ENCODE results near the gene SNED1.

Gene SNED1

DNA sequence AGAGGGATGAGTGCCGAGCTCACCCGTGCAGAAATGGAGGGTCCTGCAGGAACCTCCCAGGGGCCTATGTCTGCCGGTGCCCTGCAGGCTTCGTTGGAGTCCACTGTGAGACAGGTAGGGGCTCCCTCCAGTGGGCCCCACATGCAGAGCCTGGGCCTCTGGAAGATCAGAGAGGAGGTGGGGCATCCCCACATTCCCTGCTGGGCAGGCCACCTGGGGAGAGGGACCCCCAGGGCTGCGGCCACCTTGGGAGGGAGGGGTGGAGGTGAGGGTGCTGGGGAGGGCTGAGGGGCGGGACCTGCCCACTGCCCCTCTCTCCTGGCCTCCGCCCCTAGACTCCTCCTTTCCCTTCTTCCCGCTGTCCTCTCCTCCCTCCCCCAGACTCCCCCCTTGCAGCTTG lies 65.2 kb downstream of the SNED1 start:
- peak; percentile 67 for ATAC-seq
- no peaks in the 10 kb centered on the region for H3K27me3 Mint-ChIP-seq
- no peaks in the 10 kb centered on the region for H3K9me3 Mint-ChIP-seq
- H3K4me3 Mint-ChIP-seq: peak overlapping the region; percentile 57
- peaks cover 12% of the 10 kb centered on the region for H3K4me1 Mint-ChIP-seq
- peak overlapping the region; percentile 12 for H3K27ac Mint-ChIP-seq
- H3K36me3 Mint-ChIP-seq: peaks cover 11% of the 10 kb centered on the region

DNA sequence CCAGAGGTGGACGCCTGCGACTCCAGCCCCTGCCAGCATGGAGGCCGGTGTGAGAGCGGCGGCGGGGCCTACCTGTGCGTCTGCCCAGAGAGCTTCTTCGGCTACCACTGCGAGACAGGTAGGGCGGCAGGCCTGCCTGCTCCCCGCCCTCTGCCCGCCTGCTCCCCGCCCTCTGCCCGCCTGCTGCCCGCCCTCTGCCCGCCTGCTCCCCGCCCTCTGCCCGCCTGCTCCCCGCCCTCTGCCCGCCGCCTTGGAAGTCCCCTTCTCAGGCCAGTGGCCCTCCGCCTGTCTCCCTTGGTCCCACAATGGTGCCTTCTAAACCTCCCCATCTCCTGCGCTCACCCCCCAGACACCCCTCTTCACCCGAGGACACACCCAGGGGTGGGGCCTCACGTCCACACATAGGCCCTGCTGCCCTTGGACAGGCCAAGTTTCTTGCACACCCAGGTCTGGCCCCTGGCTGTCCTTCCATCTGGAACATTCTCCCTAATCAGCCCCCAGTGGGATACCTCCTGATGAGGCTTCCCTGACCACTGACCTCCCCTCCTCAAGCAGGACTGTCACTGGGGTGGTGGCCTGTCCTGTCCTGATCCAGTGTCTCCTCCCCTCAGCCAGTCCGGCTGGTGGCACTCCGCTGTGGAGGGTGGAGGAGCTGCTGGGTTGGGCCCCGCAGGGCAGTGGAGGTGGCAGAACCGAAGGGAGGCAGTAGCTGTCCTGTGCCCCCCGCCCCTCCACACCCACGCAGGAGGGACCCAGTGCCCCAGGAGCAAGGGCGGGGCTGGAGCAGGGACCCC lies 65.8 kb downstream of the SNED1 start:
- peak; percentile 76 for ATAC-seq
- peaks cover 12% of the 10 kb centered on the region for H3K4me1 Mint-ChIP-seq
- peak overlapping the region; percentile 57 for H3K4me3 Mint-ChIP-seq
- H3K9me3 Mint-ChIP-seq: no peaks in the 10 kb centered on the region
- no peaks in the 10 kb centered on the region for H3K27me3 Mint-ChIP-seq
- H3K27ac Mint-ChIP-seq: peak overlapping the region; percentile 12
- H3K36me3 Mint-ChIP-seq: peaks cover 11% of the 10 kb centered on the region

DNA sequence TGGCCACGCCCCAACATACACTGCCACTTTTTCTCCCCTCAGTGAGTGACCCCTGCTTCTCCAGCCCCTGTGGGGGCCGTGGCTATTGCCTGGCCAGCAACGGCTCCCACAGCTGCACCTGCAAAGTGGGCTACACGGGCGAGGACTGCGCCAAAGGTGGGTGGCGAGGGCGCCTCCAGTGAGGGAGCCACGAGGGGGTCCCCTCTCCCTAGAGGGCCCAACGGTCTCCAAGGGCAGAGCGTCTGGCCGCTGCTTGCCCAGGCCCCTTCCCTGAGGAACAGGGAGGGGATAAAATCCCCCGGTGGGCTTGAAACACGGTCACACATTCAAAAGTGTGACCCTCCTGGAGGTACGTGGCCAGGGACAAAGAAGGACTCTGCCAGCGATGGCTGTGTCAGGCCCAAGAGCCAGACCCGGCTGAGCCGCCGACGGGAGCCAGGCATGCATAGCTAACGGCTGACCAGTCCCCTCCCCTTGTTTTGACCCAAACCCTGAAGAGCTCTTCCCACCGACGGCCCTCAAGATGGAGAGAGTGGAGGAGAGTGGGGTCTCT lies 66.5 kb downstream of the SNED1 start:
- peaks cover 12% of the 10 kb centered on the region for H3K4me1 Mint-ChIP-seq
- no peaks in the 10 kb centered on the region for H3K9me3 Mint-ChIP-seq
- H3K36me3 Mint-ChIP-seq: peaks cover 11% of the 10 kb centered on the region
- no peak overlapping the region for H3K4me3 Mint-ChIP-seq
- no peak overlapping the region for H3K27ac Mint-ChIP-seq
- no peak for ATAC-seq
- H3K27me3 Mint-ChIP-seq: no peaks in the 10 kb centered on the region

DNA sequence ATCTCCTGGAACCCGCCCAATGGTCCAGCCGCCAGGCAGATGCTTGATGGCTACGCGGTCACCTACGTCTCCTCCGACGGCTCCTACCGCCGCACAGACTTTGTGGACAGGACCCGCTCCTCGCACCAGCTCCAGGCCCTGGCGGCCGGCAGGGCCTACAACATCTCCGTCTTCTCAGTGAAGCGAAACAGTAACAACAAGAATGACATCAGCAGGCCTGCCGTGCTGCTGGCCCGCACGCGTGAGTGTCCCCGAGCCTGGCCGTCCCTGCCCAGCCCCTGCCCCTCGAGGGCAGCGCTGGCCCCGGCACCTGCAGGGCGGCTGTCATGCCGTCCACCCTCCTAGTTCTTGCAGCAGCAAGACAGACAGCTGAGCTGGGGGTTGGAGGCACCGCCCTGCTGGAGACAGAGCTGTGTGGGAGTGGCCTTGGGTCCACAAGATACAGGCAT lies 67.0 kb downstream of the SNED1 start:
- Mint-ChIP-seq H3K36me3 (peaks cover 14% of the 10 kb centered on the region), H3K4me3 (no peak overlapping the region), H3K9me3 (no peaks in the 10 kb centered on the region), H3K4me1 (peaks cover 14% of the 10 kb centered on the region), H3K27me3 (no peaks in the 10 kb centered on the region), H3K27ac (no peak overlapping the region)
- no peak for ATAC-seq

DNA sequence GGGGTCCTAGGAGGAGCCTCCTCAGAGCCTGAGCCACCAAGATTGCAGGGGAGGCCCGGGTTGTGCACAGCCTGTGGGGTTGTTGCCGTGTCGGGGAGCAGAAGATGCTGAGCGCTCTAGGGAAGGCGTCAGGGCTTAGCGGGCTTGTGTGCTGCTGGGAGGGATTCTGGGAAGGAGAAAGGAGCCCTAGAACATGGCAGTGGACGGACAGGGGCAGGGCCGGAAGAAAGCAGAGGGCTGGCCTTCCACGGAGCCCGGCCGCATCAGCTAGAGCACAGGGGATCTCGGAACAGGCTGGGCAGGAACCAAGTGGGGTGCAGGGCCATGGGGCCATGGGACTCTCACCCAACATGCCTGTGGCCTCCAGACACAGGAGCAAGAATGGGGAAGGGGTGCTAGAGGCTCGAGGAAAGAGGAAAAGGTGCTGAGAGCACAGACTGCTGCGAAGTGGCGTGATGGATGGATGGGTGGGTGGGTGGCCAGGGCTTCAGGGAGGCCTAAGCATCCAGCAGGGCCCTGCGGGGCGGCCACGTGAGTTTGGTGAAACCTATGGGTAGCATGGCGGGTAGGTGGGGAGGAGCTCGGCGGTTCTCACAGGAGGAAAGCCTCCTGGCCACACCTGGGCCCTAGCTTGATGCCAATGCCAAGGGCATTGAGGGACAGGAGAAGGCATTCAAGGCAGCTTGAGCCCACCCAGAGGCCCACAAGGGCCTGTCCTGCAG lies 67.9 kb downstream of the SNED1 start:
- Mint-ChIP-seq H3K27ac (no peak overlapping the region), H3K9me3 (no peaks in the 10 kb centered on the region), H3K27me3 (no peaks in the 10 kb centered on the region), H3K4me3 (no peak overlapping the region), H3K4me1 (peaks cover 17% of the 10 kb centered on the region), H3K36me3 (peaks cover 20% of the 10 kb centered on the region)
- no peak for ATAC-seq

DNA sequence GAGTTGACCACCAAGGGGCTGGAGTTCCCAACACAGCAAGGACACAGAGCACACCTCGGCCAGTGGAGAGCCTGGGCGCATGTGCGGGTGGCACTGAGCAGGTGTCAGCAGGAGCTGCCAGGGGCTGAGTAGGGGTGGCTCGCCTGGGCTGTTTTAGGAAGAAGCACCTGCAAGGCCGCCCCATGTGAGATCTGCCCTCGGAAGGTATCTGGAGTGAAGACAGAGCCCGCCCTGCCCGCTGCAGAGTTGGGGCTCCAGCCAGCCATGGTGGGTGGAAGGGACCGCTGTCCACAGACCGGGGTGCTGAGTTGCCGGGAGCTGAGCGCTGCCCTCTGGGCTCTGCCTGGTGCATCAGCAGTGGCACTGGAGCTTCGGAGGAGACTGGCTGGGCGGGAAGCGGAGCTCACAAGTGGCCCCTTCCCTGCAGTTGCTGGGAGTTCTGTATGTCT lies 68.5 kb downstream of the SNED1 start:
- no peak overlapping the region for H3K4me3 Mint-ChIP-seq
- H3K27ac Mint-ChIP-seq: no peak overlapping the region
- ATAC-seq: no peak
- H3K9me3 Mint-ChIP-seq: no peaks in the 10 kb centered on the region
- H3K36me3 Mint-ChIP-seq: peaks cover 20% of the 10 kb centered on the region
- H3K4me1 Mint-ChIP-seq: peaks cover 17% of the 10 kb centered on the region
- H3K27me3 Mint-ChIP-seq: no peaks in the 10 kb centered on the region

DNA sequence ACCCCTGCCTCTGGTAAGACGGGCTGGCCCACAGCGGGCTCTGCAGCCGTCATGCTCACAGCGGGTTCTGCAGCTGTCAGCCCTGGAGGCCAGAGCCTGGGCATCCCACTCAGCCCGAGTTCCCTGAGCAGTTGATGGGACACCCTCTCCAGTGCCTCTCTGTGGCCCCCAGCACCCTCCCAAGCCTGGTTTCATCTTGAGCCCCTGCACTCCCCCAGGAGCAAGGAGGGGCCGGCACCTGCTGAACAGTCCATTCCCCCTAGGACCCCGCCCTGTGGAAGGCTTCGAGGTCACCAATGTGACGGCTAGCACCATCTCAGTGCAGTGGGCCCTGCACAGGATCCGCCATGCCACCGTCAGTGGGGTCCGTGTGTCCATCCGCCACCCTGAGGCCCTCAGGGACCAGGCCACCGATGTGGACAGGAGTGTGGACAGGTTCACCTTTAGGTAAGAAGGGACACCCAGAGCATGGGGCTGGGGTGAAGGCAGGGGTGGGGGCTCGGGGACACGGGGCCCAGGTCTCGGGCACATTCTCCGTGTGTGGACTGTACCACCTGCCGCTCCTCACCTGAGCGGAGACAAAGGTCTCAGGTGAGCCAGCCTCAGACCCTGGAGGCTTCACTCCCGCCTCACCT lies 69.2 kb downstream of the SNED1 start:
- peaks cover 17% of the 10 kb centered on the region for H3K4me1 Mint-ChIP-seq
- peaks cover 20% of the 10 kb centered on the region for H3K36me3 Mint-ChIP-seq
- no peaks in the 10 kb centered on the region for H3K9me3 Mint-ChIP-seq
- H3K4me3 Mint-ChIP-seq: no peak overlapping the region
- no peak overlapping the region for H3K27ac Mint-ChIP-seq
- no peak for ATAC-seq
- H3K27me3 Mint-ChIP-seq: no peaks in the 10 kb centered on the region

DNA sequence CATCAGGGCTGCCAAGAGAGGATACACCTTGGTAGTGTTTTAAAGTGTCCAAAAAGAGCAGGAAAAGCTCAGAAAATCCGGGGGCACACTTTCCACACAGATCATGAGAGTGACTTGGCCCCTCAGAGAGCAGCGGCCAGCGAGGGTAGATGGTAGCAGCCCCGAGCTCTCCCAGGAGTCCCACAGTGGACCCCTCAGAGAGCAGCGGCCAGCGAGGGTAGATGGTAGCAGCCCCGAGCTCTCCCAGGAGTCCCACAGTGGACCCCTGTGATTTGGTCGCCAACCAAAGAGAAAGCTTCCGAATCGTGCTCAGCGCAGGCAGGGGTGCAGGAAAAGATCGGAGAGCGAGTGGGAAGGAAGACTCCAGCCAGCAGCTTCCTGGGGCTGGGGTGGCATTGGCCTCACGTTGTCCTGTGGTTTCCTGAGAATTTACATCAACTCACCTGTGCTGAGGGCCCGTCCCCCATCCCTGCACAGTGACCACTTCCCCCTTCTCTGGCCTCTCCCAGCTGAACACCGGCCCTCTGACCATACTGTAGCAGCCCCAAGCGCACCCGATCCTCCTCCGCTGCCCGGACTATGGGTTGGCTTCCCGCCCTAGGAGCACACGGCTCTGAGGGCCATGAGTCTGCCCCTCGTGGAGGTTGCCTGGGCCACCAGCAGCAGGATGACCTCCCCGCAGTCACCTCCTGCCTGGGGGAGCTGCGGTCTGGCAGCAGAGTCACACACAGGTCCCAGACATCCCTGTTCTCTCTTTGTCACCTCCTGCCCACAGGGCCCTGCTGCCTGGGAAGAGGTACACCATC lies 69.9 kb downstream of the SNED1 start:
- peaks cover 16% of the 10 kb centered on the region for H3K4me1 Mint-ChIP-seq
- no peak for ATAC-seq
- peaks cover 20% of the 10 kb centered on the region for H3K36me3 Mint-ChIP-seq
- H3K27ac Mint-ChIP-seq: no peak overlapping the region
- H3K9me3 Mint-ChIP-seq: no peaks in the 10 kb centered on the region
- H3K27me3 Mint-ChIP-seq: no peaks in the 10 kb centered on the region
- H3K4me3 Mint-ChIP-seq: no peak overlapping the region

DNA sequence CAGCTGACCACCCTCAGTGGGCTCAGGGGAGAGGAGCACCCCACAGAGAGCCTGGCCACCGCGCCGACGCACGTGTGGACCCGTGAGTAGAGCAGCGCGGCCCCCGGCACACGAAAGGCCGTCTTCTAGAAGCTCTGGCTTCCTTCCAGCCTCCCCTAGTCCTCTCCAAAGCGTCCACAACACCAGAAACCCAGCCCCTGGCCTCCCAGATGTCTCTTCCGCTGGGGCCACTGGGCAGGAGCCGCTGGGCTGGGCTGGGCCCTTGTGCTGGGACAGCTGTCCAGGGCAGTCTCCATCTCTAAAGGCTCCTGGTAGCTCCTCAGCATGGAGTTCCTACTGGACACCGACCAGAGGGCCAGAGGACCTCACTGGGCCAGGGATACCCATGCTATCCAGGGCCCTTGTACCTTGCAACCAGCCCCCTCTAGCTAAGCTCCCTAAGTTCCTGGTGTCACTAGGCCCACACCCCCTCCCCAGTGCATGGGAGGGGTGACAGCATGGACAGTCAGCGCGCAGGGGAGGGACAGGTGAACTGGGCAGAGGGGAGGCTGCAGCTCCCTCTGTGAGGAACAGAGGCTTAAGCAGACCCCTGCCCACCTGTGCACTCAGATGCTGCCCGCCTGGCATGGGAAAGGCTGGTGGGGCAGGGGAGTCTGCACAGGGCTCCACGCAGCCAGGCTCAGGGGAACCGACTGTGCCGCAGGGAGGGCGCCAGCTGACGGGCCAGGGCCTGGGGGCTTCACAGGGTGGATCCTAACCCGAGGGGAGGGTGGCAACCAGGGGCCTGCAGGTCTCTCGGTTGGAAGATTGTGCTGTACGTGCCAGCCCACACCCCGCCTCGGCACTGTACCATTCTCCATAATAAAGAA lies 70.8 kb downstream of the SNED1 start:
- Mint-ChIP-seq H3K27me3 (no peaks in the 10 kb centered on the region), H3K4me1 (peaks cover 8% of the 10 kb centered on the region), H3K27ac (no peak overlapping the region), H3K36me3 (peaks cover 20% of the 10 kb centered on the region), H3K9me3 (no peaks in the 10 kb centered on the region), H3K4me3 (no peak overlapping the region)
- no peak for ATAC-seq

DNA sequence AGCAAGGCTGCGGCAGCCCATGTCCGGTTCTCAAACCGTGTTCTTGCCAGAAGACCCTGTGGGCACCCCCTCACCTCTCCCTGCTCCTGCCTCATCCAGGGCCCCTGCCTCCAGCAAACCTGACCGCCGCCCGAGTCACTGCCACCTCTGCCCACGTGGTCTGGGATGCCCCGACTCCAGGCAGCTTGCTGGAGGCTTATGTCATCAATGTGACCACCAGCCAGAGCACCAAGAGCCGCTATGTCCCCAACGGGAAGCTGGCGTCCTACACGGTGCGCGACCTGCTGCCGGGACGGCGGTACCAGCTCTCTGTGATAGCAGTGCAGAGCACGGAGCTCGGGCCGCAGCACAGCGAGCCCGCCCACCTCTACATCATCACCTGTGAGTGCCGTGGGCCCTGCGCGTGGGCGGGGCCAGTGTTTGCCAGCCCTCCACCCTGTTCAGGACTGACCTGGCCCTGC lies 71.4 kb downstream of the SNED1 start:
- H3K4me1 Mint-ChIP-seq: peaks cover 4% of the 10 kb centered on the region

DNA sequence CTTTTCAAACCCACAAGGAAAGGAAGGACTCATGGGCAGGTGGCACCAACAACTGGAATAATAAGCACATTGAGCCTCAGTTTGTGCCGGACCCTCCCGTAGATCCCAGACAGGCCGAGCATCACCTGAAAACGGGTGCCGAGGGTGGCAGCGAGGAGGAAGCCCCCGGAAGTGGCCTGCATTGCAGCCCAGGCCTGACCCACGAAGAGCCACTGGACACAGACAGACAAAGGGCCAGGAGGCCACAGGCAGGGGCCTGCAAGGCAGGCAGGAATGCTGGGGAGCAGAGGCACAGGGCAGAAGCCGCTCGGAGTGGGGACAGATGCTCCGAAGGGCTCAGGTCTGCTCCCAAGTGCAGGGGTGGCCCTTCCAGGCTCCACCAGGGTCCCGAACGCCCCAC lies 71.9 kb downstream of the SNED1 start:
- no peak for ATAC-seq
- peaks cover 29% of the 10 kb centered on the region for H3K36me3 Mint-ChIP-seq
- no peaks in the 10 kb centered on the region for H3K27me3 Mint-ChIP-seq
- H3K27ac Mint-ChIP-seq: no peak overlapping the region
- H3K4me1 Mint-ChIP-seq: peaks cover 4% of the 10 kb centered on the region
- no peaks in the 10 kb centered on the region for H3K9me3 Mint-ChIP-seq
- H3K4me3 Mint-ChIP-seq: no peak overlapping the region

More for the DNA sequence above, 71.4 kb downstream of the SNED1 start:
- H3K4me3 Mint-ChIP-seq: no peak overlapping the region
- peaks cover 24% of the 10 kb centered on the region for H3K36me3 Mint-ChIP-seq
- ATAC-seq: no peak
- H3K27me3 Mint-ChIP-seq: no peaks in the 10 kb centered on the region
- H3K27ac Mint-ChIP-seq: no peak overlapping the region
- no peaks in the 10 kb centered on the region for H3K9me3 Mint-ChIP-seq

DNA sequence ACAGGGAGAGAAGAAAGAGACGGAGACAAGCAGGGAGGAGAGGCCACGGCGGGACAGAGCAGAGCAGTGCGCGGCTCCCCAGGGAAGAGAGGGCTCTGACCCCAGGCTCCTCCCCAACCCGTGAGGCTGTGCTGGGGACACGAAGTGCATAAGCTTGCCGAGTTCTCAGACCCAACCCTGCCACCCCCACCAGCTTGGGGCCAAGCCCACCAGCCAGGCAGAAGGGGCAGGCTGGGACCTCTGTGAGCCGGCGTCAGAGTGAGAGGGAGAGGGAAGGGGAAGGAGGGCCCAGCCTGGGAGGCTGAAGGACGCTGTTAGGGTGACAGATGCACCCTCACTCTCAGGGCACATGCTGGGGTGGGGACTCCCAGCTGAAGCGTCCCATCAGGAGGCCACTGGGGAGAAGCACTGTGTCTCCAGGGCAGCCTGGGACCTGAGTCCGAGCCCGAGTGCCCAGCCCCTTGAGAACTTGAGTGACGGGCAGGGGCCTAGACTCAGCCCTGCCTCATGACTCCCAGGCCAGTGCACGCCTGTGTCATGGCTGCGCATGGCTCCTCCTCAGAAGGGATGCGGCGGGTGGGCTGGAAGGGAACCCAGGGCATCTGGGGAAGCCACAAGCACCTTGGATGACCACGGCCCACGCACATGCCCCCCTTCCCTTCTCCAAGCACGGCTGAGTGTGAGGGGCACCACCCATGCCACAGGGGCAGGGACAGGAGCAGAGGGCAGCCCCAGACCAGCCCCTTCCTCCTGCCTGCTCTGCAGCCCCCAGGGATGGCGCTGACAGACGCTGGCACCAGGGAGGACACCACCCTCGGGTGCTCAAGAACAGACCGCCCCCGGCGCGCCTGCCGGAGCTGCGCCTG lies 72.6 kb downstream of the SNED1 start:
- H3K36me3 Mint-ChIP-seq: peaks cover 34% of the 10 kb centered on the region
- no peak overlapping the region for H3K4me3 Mint-ChIP-seq
- H3K9me3 Mint-ChIP-seq: no peaks in the 10 kb centered on the region
- no peaks in the 10 kb centered on the region for H3K27me3 Mint-ChIP-seq
- ATAC-seq: no peak
- peaks cover 4% of the 10 kb centered on the region for H3K4me1 Mint-ChIP-seq
- H3K27ac Mint-ChIP-seq: no peak overlapping the region

DNA sequence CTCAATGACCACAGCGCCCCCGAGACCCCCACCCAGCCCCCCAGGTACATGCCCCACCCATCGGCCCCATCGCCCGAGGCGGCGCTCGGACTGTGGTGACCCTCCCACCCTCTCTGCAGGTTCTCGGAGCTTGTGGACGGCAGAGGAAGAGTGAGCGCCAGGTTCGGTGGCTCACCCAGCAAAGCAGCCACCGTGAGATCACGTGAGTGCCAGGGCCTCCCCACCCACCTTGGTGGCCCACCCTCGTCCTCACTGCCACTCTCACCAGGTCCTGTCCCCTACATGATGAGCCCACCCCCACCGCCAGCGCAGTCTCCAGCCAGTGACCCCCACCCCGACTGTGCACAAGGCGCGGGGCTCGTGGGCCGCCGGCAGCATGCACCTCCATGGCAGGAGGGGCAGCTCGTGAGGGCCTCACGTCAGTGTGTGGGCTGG lies 73.3 kb downstream of the SNED1 start:
- Mint-ChIP-seq H3K4me3 (no peak overlapping the region), H3K27ac (no peak overlapping the region), H3K27me3 (no peaks in the 10 kb centered on the region), H3K9me3 (no peaks in the 10 kb centered on the region), H3K36me3 (peaks cover 28% of the 10 kb centered on the region), H3K4me1 (peaks cover 4% of the 10 kb centered on the region)
- no peak for ATAC-seq

Data from stimulated activated memory B cell treated with anti-CD40 and anti-IgM and Interleukin-4, amounts not matched to agents 10 μg/mL and 1 μg/mL and 100 μg/mL, for 72 hours (primary cell).